HFFc6 (cell line): ENCODE data around the gene QRFPR. TPM values are rescaled to one million over a fixed set of nuclear protein-coding genes. Genes with fewer than 3 reads are reported as not detected.

Experiments
- DNase-seq: peaks from one replicate; pipeline ENCODE4 v3.0.0-alpha.2; 2018
- H3K27ac Mint-ChIP-seq: 2 replicates; pipeline ENCODE4 v1.8.0; 2020; ENCODE audit warnings: mild to moderate bottlenecking, mixed read lengths
- H3K27me3 Mint-ChIP-seq: 2 replicates; pipeline ENCODE4 v1.8.0; 2021; ENCODE audit warnings: mild to moderate bottlenecking, moderate library complexity, mixed read lengths; ENCODE audit not compliant: insufficient read depth
- H3K36me3 Mint-ChIP-seq: 2 replicates; pipeline ENCODE4 v1.8.0; 2021; ENCODE audit warnings: low read depth, mixed read lengths
- H3K4me1 Mint-ChIP-seq: 2 replicates; pipeline ENCODE4 v1.8.0; 2020; ENCODE audit warnings: low read depth, mixed read lengths
- H3K4me3 Mint-ChIP-seq: 2 replicates; pipeline ENCODE4 v1.8.0; 2020; ENCODE audit warnings: mild to moderate bottlenecking, moderate library complexity, mixed read lengths
- H3K9me3 Mint-ChIP-seq: 2 replicates; pipeline ENCODE4 v1.8.0; 2020; ENCODE audit warnings: mild to moderate bottlenecking, mixed read lengths
- CTCF ChIP-seq: fragments of 200-600 bp; sonication (generic); IDR thresholded peaks from 2 replicates; pipeline ENCODE4 v1.5.0; 2021; ENCODE audit warnings: antibody characterized with exemption, mild to moderate bottlenecking
- total RNA-seq, 6 experiments: library from RNA; stranded (reverse); fragmentation: NEBNext Ultra II Directional; extraction: Animal tissue kit (Norgen Biotek cat#: 25700); gene quantifications; 2 replicates in 1 of 6; 3 replicates in 5 of 6; pipeline ENCODE4 v1.2.3, GENCODE V29; 2021

QRFPR gene
- total RNA-seq, 6 experiments from 2014 or later: not detected

- Mint-ChIP-seq H3K9me3 (no peaks in the 10 kb centered on the region), H3K27ac (no peak overlapping the region), H3K4me3 (no peak overlapping the region), H3K27me3 (peaks cover 12% of the 10 kb centered on the region), H3K4me1 (peaks cover 15% of the 10 kb centered on the region), H3K36me3 (no peaks in the 10 kb centered on the region)
- no peak for TF ChIP-seq CTCF
- no peak for DNase-seq
These were observed 3.7 kb downstream of the QRFPR start for GRCh38 chr4:121377076-121377475.

GRCh38 chr4:121376556-121376955 is 4.3 kb downstream of the QRFPR start:
- Mint-ChIP-seq H3K36me3 (no peaks in the 10 kb centered on the region), H3K4me1 (peaks cover 15% of the 10 kb centered on the region), H3K27ac (no peak overlapping the region), H3K9me3 (no peaks in the 10 kb centered on the region), H3K4me3 (no peak overlapping the region), H3K27me3 (peaks cover 12% of the 10 kb centered on the region)
- TF ChIP-seq CTCF: no peak
- DNase-seq: no peak

DNA sequence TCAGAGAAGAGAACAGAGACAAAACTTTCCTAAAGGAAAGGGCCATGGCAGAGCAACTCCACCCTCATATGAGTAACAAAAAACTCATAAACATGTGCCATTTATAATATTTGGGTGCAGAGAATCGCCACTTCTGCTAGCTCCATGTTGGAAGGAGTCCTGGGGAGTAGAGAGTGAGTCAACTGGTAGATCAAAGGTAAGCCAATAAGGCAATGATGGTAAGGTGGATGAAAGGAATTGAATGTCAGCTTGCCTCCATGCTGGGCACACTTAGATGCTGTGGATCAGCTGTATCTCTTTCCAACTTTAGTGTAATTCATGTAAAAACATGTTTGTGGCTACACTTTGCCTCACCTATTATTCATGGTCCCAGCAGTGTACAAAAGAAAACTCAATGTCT is 4.7 kb downstream of the QRFPR start:
- Mint-ChIP-seq H3K4me3 (no peak overlapping the region), H3K27ac (no peak overlapping the region), H3K27me3 (peaks cover 12% of the 10 kb centered on the region), H3K36me3 (no peaks in the 10 kb centered on the region), H3K4me1 (peaks cover 15% of the 10 kb centered on the region), H3K9me3 (no peaks in the 10 kb centered on the region)
- no peak for TF ChIP-seq CTCF
- no peak for DNase-seq

DNA sequence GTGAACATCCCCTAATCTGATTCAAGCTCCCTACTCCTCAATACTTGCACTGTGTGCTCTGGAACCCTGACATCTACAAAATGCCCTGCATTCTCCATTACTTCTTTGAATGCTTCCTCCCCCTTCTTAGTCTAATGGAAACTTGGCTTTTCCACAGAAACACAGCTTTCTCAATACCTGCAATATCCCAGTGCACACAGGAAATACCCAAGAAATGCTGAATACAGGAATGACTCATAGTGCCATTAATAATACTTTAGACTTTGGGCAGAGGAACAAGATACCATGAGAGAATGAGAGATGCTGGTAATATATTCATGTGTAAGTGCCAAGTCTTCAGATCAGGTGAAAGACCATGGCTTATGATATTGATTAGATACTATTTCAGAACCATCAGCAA is 5.6 kb downstream of the QRFPR start:
- peaks cover 11% of the 10 kb centered on the region for H3K27me3 Mint-ChIP-seq
- no peak for TF ChIP-seq CTCF
- no peaks in the 10 kb centered on the region for H3K36me3 Mint-ChIP-seq
- H3K27ac Mint-ChIP-seq: no peak overlapping the region
- no peak overlapping the region for H3K4me3 Mint-ChIP-seq
- no peaks in the 10 kb centered on the region for H3K9me3 Mint-ChIP-seq
- DNase-seq: no peak
- peaks cover 14% of the 10 kb centered on the region for H3K4me1 Mint-ChIP-seq

DNA sequence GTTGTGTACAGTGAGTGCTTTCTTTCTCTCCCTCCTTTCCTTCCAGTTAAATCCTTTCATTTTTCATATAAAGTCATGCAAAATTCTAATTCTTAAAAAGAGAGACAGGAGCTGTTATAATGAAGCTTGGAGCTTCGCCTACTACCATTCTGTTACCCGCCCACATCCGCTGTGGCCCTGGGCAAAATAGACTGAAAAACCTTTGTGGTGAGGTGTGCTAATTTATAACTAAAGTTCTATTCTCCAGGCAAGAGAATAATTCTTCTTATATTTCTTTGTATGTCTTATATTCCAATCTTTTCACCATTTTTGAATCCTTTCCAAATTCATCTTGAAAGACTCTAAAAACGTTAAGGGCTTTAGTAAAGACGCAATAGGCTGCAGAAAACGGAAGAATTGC is 7.0 kb downstream of the QRFPR start:
- TF ChIP-seq CTCF: no peak
- Mint-ChIP-seq H3K27me3 (no peaks in the 10 kb centered on the region; the same call in 1 of the 2 replicates), H3K9me3 (no peaks in the 10 kb centered on the region), H3K4me1 (peaks cover 8% of the 10 kb centered on the region), H3K36me3 (no peaks in the 10 kb centered on the region), H3K27ac (no peak overlapping the region), H3K4me3 (no peak overlapping the region)
- no peak for DNase-seq
